Fibroblast of lung (primary cell): ENCODE results near the gene IGFBP5. TPM values are rescaled to one million over a fixed set of nuclear protein-coding genes. Genes with fewer than 3 reads are reported as not detected.

Source experiments
- DNase-seq, 2 donors: peaks; one replicate each; pipeline versions ENCODE4 v3.0.0 to v3.0.0-alpha.2; 2010; ENCODE audit warnings: low read depth in 2 of 2
- H2AFZ ChIP-seq: 2 replicates; pipeline ENCODE4 v1.5.1; 2012; ENCODE audit warnings: low read length, control low read depth, inconsistent platforms
- H3K27ac ChIP-seq: 2 replicates; pipeline ENCODE4 v1.5.1; 2011; ENCODE audit warnings: low read length, control low read depth; ENCODE audit not compliant: insufficient read depth
- H3K27me3 ChIP-seq: 2 replicates; pipeline ENCODE4 v1.5.1; 2011; ENCODE audit warnings: mild to moderate bottlenecking, low read length; ENCODE audit not compliant: control insufficient read depth, insufficient read depth
- H3K36me3 ChIP-seq: 2 replicates; pipeline ENCODE4 v1.5.1; 2011; ENCODE audit warnings: low read length; ENCODE audit not compliant: control insufficient read depth, insufficient read depth
- H3K4me1 ChIP-seq: 2 replicates; pipeline ENCODE4 v1.5.1; 2011; ENCODE audit warnings: low read length; ENCODE audit not compliant: control insufficient read depth, insufficient read depth; ENCODE audit errors: extremely low read depth
- H3K4me2 ChIP-seq: 2 replicates; pipeline ENCODE4 v1.5.1; 2011; ENCODE audit warnings: low read length, control low read depth; ENCODE audit not compliant: insufficient read depth; ENCODE audit errors: extremely low read depth
- H3K4me3 ChIP-seq, 4 experiments: fragments of 200-600 bp in 1 of 4; sonication (generic) in 1 of 4; replicated peaks in 1 of 4; 2 replicates each; pipeline ENCODE4 v1.5.1; 2011 to 2016; ENCODE audit warnings: low read length in 4 of 4, low read depth in 3 of 4, mild to moderate bottlenecking in 3 of 4, control low read depth in 2 of 4, inconsistent platforms in 1 of 4, mixed read lengths in 1 of 4; ENCODE audit not compliant: insufficient read depth in 1 of 4; ENCODE audit errors: control extremely low read depth in 1 of 4
- H3K79me2 ChIP-seq: 2 replicates; pipeline ENCODE4 v1.5.1; 2012; ENCODE audit warnings: mild to moderate bottlenecking, low read length, inconsistent platforms; ENCODE audit not compliant: control insufficient read depth, insufficient read depth
- H3K9ac ChIP-seq: 2 replicates; pipeline ENCODE4 v1.5.1; 2011; ENCODE audit warnings: mild to moderate bottlenecking, low read length, control low read depth; ENCODE audit not compliant: insufficient read depth
- H3K9me3 ChIP-seq: 2 replicates; pipeline ENCODE4 v1.5.1; 2012; ENCODE audit warnings: low read depth, low read length; ENCODE audit not compliant: control insufficient read depth, insufficient read depth
- H4K20me1 ChIP-seq: 2 replicates; pipeline ENCODE4 v1.5.1; 2011; ENCODE audit warnings: low read length; ENCODE audit not compliant: control insufficient read depth, insufficient read depth; ENCODE audit errors: extremely low read depth
- EZH2 ChIP-seq: IDR thresholded peaks from 2 replicates; pipeline ENCODE4 v1.5.1; 2012; ENCODE audit warnings: low read length, control low read depth, mild to moderate bottlenecking; ENCODE audit errors: missing control alignments
- polyA plus RNA-seq, 2 donors: library from polyadenylated mRNA; depleted of rRNA in 1 of 2; stranded (reverse) in 1 of 2; unstranded in 1 of 2; fragments of >200 nt; gene quantifications; 2 replicates each; pipeline ENCODE4 v1.2.1, GENCODE V29; 2011 to 2012; ENCODE audit warnings: missing spikeins in 1 of 2
- total RNA-seq: library from RNA; depleted of rRNA; stranded (reverse); fragments of >200 nt; gene quantifications from 2 replicates; pipeline ENCODE4 v1.2.1, GENCODE V29; 2014
- TF ChIP-seq, protein P1 (sequence below), 2 donors: IDR thresholded peaks in 1 of 2; conservative IDR thresholded peaks in 1 of 2; 1 replicate in 1 of 2; 2 replicates in 1 of 2; pipeline ENCODE4 v1.5.1; 2011 to 2012; ENCODE audit warnings: low read length in 2 of 2, control low read depth in 1 of 2, inconsistent platforms in 1 of 2, low read depth in 1 of 2, mild to moderate bottlenecking in 1 of 2

IGFBP5 gene
- total and polyA plus RNA-seq, 2 donors (not counting 1 experiment from before 2014, with no cell fraction given), result 1,100 to 2,607 TPM

- Histone ChIP-seq H3K79me2 (no peaks in the 10 kb centered on the region), H3K9ac (no peak overlapping the region), H3K4me2 (no peak overlapping the region), H3K36me3 (no peaks in the 10 kb centered on the region), H4K20me1 (no peaks in the 10 kb centered on the region), H3K4me3 (no peak overlapping the region), H3K9me3 (no peaks in the 10 kb centered on the region), H3K27me3 (peaks cover 2% of the 10 kb centered on the region), H3K27ac (no peak overlapping the region), H2AFZ (no peak overlapping the region), H3K4me1 (no peaks in the 10 kb centered on the region)
- TF ChIP-seq, protein P1, sequence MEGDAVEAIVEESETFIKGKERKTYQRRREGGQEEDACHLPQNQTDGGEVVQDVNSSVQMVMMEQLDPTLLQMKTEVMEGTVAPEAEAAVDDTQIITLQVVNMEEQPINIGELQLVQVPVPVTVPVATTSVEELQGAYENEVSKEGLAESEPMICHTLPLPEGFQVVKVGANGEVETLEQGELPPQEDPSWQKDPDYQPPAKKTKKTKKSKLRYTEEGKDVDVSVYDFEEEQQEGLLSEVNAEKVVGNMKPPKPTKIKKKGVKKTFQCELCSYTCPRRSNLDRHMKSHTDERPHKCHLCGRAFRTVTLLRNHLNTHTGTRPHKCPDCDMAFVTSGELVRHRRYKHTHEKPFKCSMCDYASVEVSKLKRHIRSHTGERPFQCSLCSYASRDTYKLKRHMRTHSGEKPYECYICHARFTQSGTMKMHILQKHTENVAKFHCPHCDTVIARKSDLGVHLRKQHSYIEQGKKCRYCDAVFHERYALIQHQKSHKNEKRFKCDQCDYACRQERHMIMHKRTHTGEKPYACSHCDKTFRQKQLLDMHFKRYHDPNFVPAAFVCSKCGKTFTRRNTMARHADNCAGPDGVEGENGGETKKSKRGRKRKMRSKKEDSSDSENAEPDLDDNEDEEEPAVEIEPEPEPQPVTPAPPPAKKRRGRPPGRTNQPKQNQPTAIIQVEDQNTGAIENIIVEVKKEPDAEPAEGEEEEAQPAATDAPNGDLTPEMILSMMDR (conservative IDR thresholded peaks at IDR 0.05 in 1 of 2, IDR thresholded peaks at IDR 0.05 in 1 of 2; ENCODE audit: low read depth in 1 of 2, low read length in 2 of 2), result no peak
- TF ChIP-seq EZH2, result no peak
- DNase-seq, result peak; percentile 35 to 80
These were observed 47.2 kb downstream of the IGFBP5 start for GRCh38 chr2:216648105-216648504.

GRCh38 chr2:216646116-216646515 is 49.2 kb downstream of the IGFBP5 start:
- Histone ChIP-seq H2AFZ (no peak overlapping the region), H3K27ac (no peak overlapping the region), H3K4me1 (no peaks in the 10 kb centered on the region), H3K9ac (no peak overlapping the region), H3K9me3 (no peaks in the 10 kb centered on the region), H3K27me3 (peaks cover 2% of the 10 kb centered on the region), H4K20me1 (no peaks in the 10 kb centered on the region), H3K4me3 (no peak overlapping the region), H3K4me2 (no peak overlapping the region), H3K79me2 (no peaks in the 10 kb centered on the region), H3K36me3 (no peaks in the 10 kb centered on the region)
- DNase-seq, result no peak
- TF ChIP-seq, protein P1 (conservative IDR thresholded peaks at IDR 0.05 in 1 of 2, IDR thresholded peaks at IDR 0.05 in 1 of 2; ENCODE audit: low read depth in 1 of 2, low read length in 2 of 2), result no peak
- no peak for TF ChIP-seq EZH2

- Histone ChIP-seq H3K27me3 (peaks cover 2% of the 10 kb centered on the region), H3K36me3 (no peaks in the 10 kb centered on the region), H3K4me2 (no peak overlapping the region), H3K4me3 (no peak overlapping the region), H3K9me3 (no peaks in the 10 kb centered on the region), H3K79me2 (no peaks in the 10 kb centered on the region), H4K20me1 (no peaks in the 10 kb centered on the region), H3K9ac (no peak overlapping the region), H2AFZ (no peak overlapping the region), H3K4me1 (no peaks in the 10 kb centered on the region), H3K27ac (no peak overlapping the region)
- DNase-seq, result no peak
- no peak for TF ChIP-seq EZH2
- TF ChIP-seq, protein P1 (conservative IDR thresholded peaks at IDR 0.05 in 1 of 2, IDR thresholded peaks at IDR 0.05 in 1 of 2; ENCODE audit: low read depth in 1 of 2, low read length in 2 of 2), result no peak
These were observed 49.8 kb downstream of the IGFBP5 start for GRCh38 chr2:216645636-216645950.
